ENCODE data around the gene LCN10. TPM values are rescaled to one million over a fixed set of nuclear protein-coding genes. Genes with fewer than 3 reads are reported as not detected.
A peak's percentile ranks its signal among the peaks of the same experiment; 100 is the strongest.
"Not testable (repeated sequence)": the region's sequence is repeated elsewhere in the genome, so short reads cannot be mapped to it uniquely, and the experiment has no call there.

LCN10 gene
- total and polyA plus RNA-seq, 4 experiments from 2014 or later = 0.22 to 1.3 (median 0.70) TPM

GRCh38 chr9:136710543-136710942 lies 32.2 kb downstream of the LCN10 start:
- H3K9me3 ChIP-seq (ENCODE audit: control insufficient read depth in 1 of 2, low read length in 2 of 2) = no peaks in the 10 kb centered on the region
- POLR2A ChIA-PET (ENCODE audit: partially characterized antibody) = no interaction called here
- no peaks in the 10 kb centered on the region for H3K36me3 ChIP-seq (ENCODE audit: insufficient read depth, low read length)
- no peak overlapping the region for H3K27ac ChIP-seq (ENCODE audit: low read depth, low read length)
- intact Hi-C loops (cut with micrococcal nuclease) = no loop called here
- Mint-ChIP-seq H3K36me3 (no peaks in the 10 kb centered on the region), H3K9me3 (no peaks in the 10 kb centered on the region), H3K4me1 (peaks cover 0 to 5% (median 2%) of the 10 kb centered on the region in 4 donors), H3K27me3 (peaks cover 12 to 15% of the 10 kb centered on the region in 2 donors), H3K27ac (no peak overlapping the region), H3K4me3 (peak overlapping the region in 1 of 8 donors; percentile 74)
- DNase-seq = no peak
- peaks cover 4% of the 10 kb centered on the region for H3K4me1 ChIP-seq (ENCODE audit: insufficient read depth, low read length)
- CTCF ChIA-PET (ENCODE audit: partially characterized antibody) = no interaction called here
- H3K4me3 ChIP-seq (ENCODE audit: low read length in 2 of 2) = no peak overlapping the region
- H3K27me3 ChIP-seq (ENCODE audit: insufficient read depth, low read length) = peaks cover 8% of the 10 kb centered on the region

GRCh38 chr9:136709454-136710109 lies 33.2 kb downstream of the LCN10 start:
- no peak overlapping the region for H3K4me3 ChIP-seq (ENCODE audit: low read length in 2 of 2)
- H3K27ac ChIP-seq (ENCODE audit: low read depth, low read length) = no peak overlapping the region
- Mint-ChIP-seq H3K27ac (no peak overlapping the region), H3K4me1 (peaks cover 0 to 5% (median 2%) of the 10 kb centered on the region in 4 donors), H3K27me3 (peaks cover 12 to 15% of the 10 kb centered on the region in 2 donors), H3K9me3 (no peaks in the 10 kb centered on the region), H3K36me3 (no peaks in the 10 kb centered on the region), H3K4me3 (no peak overlapping the region)
- no peak for DNase-seq
- no peaks in the 10 kb centered on the region for H3K9me3 ChIP-seq (ENCODE audit: control insufficient read depth in 1 of 2, low read length in 2 of 2)
- intact Hi-C loops (cut with micrococcal nuclease) = no loop called here
- H3K4me1 ChIP-seq (ENCODE audit: insufficient read depth, low read length) = peaks cover 4% of the 10 kb centered on the region
- ChIA-PET CTCF (ENCODE audit: partially characterized antibody) (no interaction called here), POLR2A (ENCODE audit: partially characterized antibody) (no interaction called here)
- H3K27me3 ChIP-seq (ENCODE audit: insufficient read depth, low read length) = peaks cover 8% of the 10 kb centered on the region
- H3K36me3 ChIP-seq (ENCODE audit: insufficient read depth, low read length) = no peaks in the 10 kb centered on the region

GRCh38 chr9:136707849-136708517 lies 34.8 kb downstream of the LCN10 start:
- ChIA-PET CTCF (ENCODE audit: partially characterized antibody) (no interaction called here), POLR2A (ENCODE audit: partially characterized antibody) (interaction anchor here (1.4 kb wide), 1 partner anchor 20 kb away, joined by 3 read pairs; no protein-coding TSS in a partner anchor)
- no peaks in the 10 kb centered on the region for H3K36me3 ChIP-seq (ENCODE audit: insufficient read depth, low read length)
- Mint-ChIP-seq H3K4me3 (no peak overlapping the region), H3K4me1 (peaks cover 0 to 5% (median 2%) of the 10 kb centered on the region in 4 donors), H3K36me3 (no peaks in the 10 kb centered on the region), H3K9me3 (no peaks in the 10 kb centered on the region), H3K27me3 (peaks cover 10 to 12% of the 10 kb centered on the region in 2 donors), H3K27ac (no peak overlapping the region)
- H3K4me3 ChIP-seq (ENCODE audit: low read length in 2 of 2) = no peak overlapping the region
- DNase-seq = no peak
- no peaks in the 10 kb centered on the region for H3K27me3 ChIP-seq (ENCODE audit: insufficient read depth, low read length)
- H3K9me3 ChIP-seq (ENCODE audit: control insufficient read depth in 1 of 2, low read length in 2 of 2) = no peaks in the 10 kb centered on the region
- intact Hi-C loops (cut with micrococcal nuclease) = no loop called here
- no peak overlapping the region for H3K27ac ChIP-seq (ENCODE audit: low read depth, low read length)
- H3K4me1 ChIP-seq (ENCODE audit: insufficient read depth, low read length) = peaks cover 4% of the 10 kb centered on the region

GRCh38 chr9:136707011-136707410 lies 35.7 kb downstream of the LCN10 start:
- Histone ChIP-seq H3K27me3 (ENCODE audit: insufficient read depth, low read length) (no peaks in the 10 kb centered on the region), H3K36me3 (ENCODE audit: insufficient read depth, low read length) (no peaks in the 10 kb centered on the region), H3K4me3 (ENCODE audit: low read length in 2 of 2) (no peak overlapping the region), H3K4me1 (ENCODE audit: insufficient read depth, low read length) (peaks cover 4% of the 10 kb centered on the region), H3K9me3 (ENCODE audit: control insufficient read depth in 1 of 2, low read length in 2 of 2) (no peaks in the 10 kb centered on the region), H3K27ac (ENCODE audit: low read depth, low read length) (no peak overlapping the region)
- H3K9me3 Mint-ChIP-seq = no peaks in the 10 kb centered on the region
- DNase-seq = no peak
- ChIA-PET POLR2A (ENCODE audit: partially characterized antibody) (no interaction called here), CTCF (ENCODE audit: partially characterized antibody) (no interaction called here)
- no peaks in the 10 kb centered on the region for H3K36me3 Mint-ChIP-seq
- H3K4me3 Mint-ChIP-seq = no peak overlapping the region
- no peak overlapping the region for H3K27ac Mint-ChIP-seq
- peaks cover 10 to 12% of the 10 kb centered on the region in 2 donors for H3K27me3 Mint-ChIP-seq
- intact Hi-C loops (cut with micrococcal nuclease) = no loop called here
- H3K4me1 Mint-ChIP-seq = peaks cover 0 to 5% (median 2%) of the 10 kb centered on the region in 4 donors

GRCh38 chr9:136705564-136705963 lies 37.2 kb downstream of the LCN10 start:
- Mint-ChIP-seq H3K27me3 (peaks cover 8% of the 10 kb centered on the region in 2 donors), H3K4me3 (no peak overlapping the region), H3K27ac (peak overlapping the region in 1 of 7 donors; percentile 59), H3K9me3 (no peaks in the 10 kb centered on the region), H3K36me3 (no peaks in the 10 kb centered on the region), H3K4me1 (peaks cover 3 to 14% (median 10%) of the 10 kb centered on the region in 4 donors)
- intact Hi-C loops (cut with micrococcal nuclease) = no loop called here
- ChIA-PET CTCF (ENCODE audit: partially characterized antibody) (no interaction called here), POLR2A (ENCODE audit: partially characterized antibody) (interaction anchor here (1.1 kb wide), 1 partner anchor 23 kb away, joined by 4 read pairs; no protein-coding TSS in a partner anchor)
- Histone ChIP-seq H3K27ac (ENCODE audit: low read depth, low read length) (no peak overlapping the region), H3K4me1 (ENCODE audit: insufficient read depth, low read length) (peaks cover 12% of the 10 kb centered on the region), H3K36me3 (ENCODE audit: insufficient read depth, low read length) (no peaks in the 10 kb centered on the region), H3K4me3 (ENCODE audit: low read length in 2 of 2) (no peak overlapping the region), H3K27me3 (ENCODE audit: insufficient read depth, low read length) (no peaks in the 10 kb centered on the region), H3K9me3 (ENCODE audit: control insufficient read depth in 1 of 2, low read length in 2 of 2) (no peaks in the 10 kb centered on the region)
- DNase-seq = no peak

- intact Hi-C loops (cut with micrococcal nuclease); H3K9me3 ChIP-seq (ENCODE audit: control insufficient read depth in 1 of 2, low read length in 2 of 2): not testable (repeated sequence)
These were observed 38.0 kb downstream of the LCN10 start for GRCh38 chr9:136704741-136705140.

GRCh38 chr9:136703276-136703860 lies 39.4 kb downstream of the LCN10 start:
- CTCF ChIA-PET (ENCODE audit: partially characterized antibody) = no interaction called here
- Histone ChIP-seq H3K4me1 (ENCODE audit: insufficient read depth, low read length) (peaks cover 18% of the 10 kb centered on the region), H3K27me3 (ENCODE audit: insufficient read depth, low read length) (no peaks in the 10 kb centered on the region), H3K27ac (ENCODE audit: low read depth, low read length) (no peak overlapping the region), H3K9me3 (ENCODE audit: control insufficient read depth in 1 of 2, low read length in 2 of 2) (no peaks in the 10 kb centered on the region), H3K4me3 (ENCODE audit: low read length in 2 of 2) (no peak overlapping the region), H3K36me3 (ENCODE audit: insufficient read depth, low read length) (no peaks in the 10 kb centered on the region)
- intact Hi-C loops (cut with micrococcal nuclease) = no loop called here
- POLR2A ChIA-PET (ENCODE audit: partially characterized antibody) = no interaction called here
- no peak overlapping the region for H3K4me3 Mint-ChIP-seq
- H3K27ac Mint-ChIP-seq = no peak overlapping the region
- DNase-seq = no peak
- peaks cover 3 to 20% (median 14%) of the 10 kb centered on the region in 4 donors for H3K4me1 Mint-ChIP-seq
- no peaks in the 10 kb centered on the region for H3K9me3 Mint-ChIP-seq
- no peaks in the 10 kb centered on the region for H3K36me3 Mint-ChIP-seq
- peaks cover 5 to 9% of the 10 kb centered on the region in 2 donors for H3K27me3 Mint-ChIP-seq

More at GRCh38 chr9:136704741-136705140, 38.0 kb downstream of the LCN10 start:
- H3K27ac ChIP-seq (ENCODE audit: low read depth, low read length); H3K27me3 ChIP-seq (ENCODE audit: insufficient read depth, low read length); H3K27me3 Mint-ChIP-seq; H3K36me3 ChIP-seq (ENCODE audit: insufficient read depth, low read length); CTCF ChIA-PET (ENCODE audit: partially characterized antibody); H3K27ac Mint-ChIP-seq; DNase-seq; H3K9me3 Mint-ChIP-seq; H3K4me3 Mint-ChIP-seq; H3K36me3 Mint-ChIP-seq; H3K4me3 ChIP-seq (ENCODE audit: low read length in 2 of 2): not testable (repeated sequence)
- peaks cover 18% of the 10 kb centered on the region for H3K4me1 ChIP-seq (ENCODE audit: insufficient read depth, low read length)
- H3K4me1 Mint-ChIP-seq = peaks cover 3 to 20% (median 14%) of the 10 kb centered on the region in 4 donors
- POLR2A ChIA-PET (ENCODE audit: partially characterized antibody) = interaction anchor here (1.1 kb wide), 1 partner anchor 23 kb away, joined by 4 read pairs; no protein-coding TSS in a partner anchor
